H1 (cell line): Measurements from ENCODE around the gene MDC1. TPM values are rescaled to one million over a fixed set of nuclear protein-coding genes. Genes with fewer than 3 reads are reported as not detected.

Source experiments
- BCL11A ChIP-seq, 2 experiments: IDR thresholded peaks; one replicate each; pipeline ENCODE4 v1.6.1; 2011; ENCODE audit warnings: low read depth in 2 of 2, low read length in 2 of 2, mild to moderate bottlenecking in 2 of 2
- E2F6 ChIP-seq: IDR thresholded peaks from 2 replicates; pipeline ENCODE4 v1.6.1; 2012; ENCODE audit warnings: inconsistent platforms
- EP300 ChIP-seq, 2 experiments: IDR thresholded peaks; 1 replicate in 1 of 2; 2 replicates in 1 of 2; pipeline ENCODE4 v1.6.1; 2011 to 2012; ENCODE audit warnings: low read depth in 2 of 2, low read length in 2 of 2, mild to moderate bottlenecking in 2 of 2, borderline replicate concordance in 1 of 2, inconsistent platforms in 1 of 2, moderate library complexity in 1 of 2
- HDAC2 ChIP-seq, 2 experiments: fragments of 300-600 bp in 1 of 2; sonication (generic) in 1 of 2; IDR thresholded peaks; 2 replicates each; pipeline ENCODE4 v1.6.1; 2011 to 2012; ENCODE audit warnings: low read depth in 2 of 2, low read length in 2 of 2, mild to moderate bottlenecking in 2 of 2, moderate library complexity in 2 of 2, borderline replicate concordance in 1 of 2, inconsistent platforms in 1 of 2
- POLR2AphosphoS5 ChIP-seq: IDR thresholded peaks from 2 replicates; pipeline ENCODE4 v1.6.1; 2011; ENCODE audit warnings: low read depth, low read length
- TAF1 ChIP-seq: IDR thresholded peaks from 2 replicates; pipeline ENCODE4 v1.6.1; 2011; ENCODE audit warnings: mild to moderate bottlenecking, low read depth, low read length
- polyA plus RNA-seq, 7 experiments: library from polyadenylated mRNA; depleted of rRNA in 3 of 7; stranded (reverse) in 5 of 7; unstranded in 2 of 7; fragments of >200 nt in 5 of 7; fragments of 200-250 nt in 2 of 7; gene quantifications; 1 replicate in 5 of 7; 2 replicates in 1 of 7; 4 replicates in 1 of 7; pipeline versions ENCODE4 v1.2.1 to v1.2.3, GENCODE V29; 2011 to 2013; ENCODE audit warnings: missing spikeins in 2 of 7, mixed read lengths in 2 of 7
- total RNA-seq: library from RNA; stranded (reverse); fragmentation: NEBNext Ultra II Directional; extraction: Animal tissue kit (Norgen Biotek cat#: 25700); gene quantifications from 2 replicates; pipeline ENCODE4 v1.2.1, GENCODE V29; 2021

Gene MDC1
- total and polyA plus RNA-seq, 2 of the 8 experiments (the other 6 are each of a cell fraction or from before 2014, with no cell fraction given): 29.9 to 81.1 TPM

DNA sequence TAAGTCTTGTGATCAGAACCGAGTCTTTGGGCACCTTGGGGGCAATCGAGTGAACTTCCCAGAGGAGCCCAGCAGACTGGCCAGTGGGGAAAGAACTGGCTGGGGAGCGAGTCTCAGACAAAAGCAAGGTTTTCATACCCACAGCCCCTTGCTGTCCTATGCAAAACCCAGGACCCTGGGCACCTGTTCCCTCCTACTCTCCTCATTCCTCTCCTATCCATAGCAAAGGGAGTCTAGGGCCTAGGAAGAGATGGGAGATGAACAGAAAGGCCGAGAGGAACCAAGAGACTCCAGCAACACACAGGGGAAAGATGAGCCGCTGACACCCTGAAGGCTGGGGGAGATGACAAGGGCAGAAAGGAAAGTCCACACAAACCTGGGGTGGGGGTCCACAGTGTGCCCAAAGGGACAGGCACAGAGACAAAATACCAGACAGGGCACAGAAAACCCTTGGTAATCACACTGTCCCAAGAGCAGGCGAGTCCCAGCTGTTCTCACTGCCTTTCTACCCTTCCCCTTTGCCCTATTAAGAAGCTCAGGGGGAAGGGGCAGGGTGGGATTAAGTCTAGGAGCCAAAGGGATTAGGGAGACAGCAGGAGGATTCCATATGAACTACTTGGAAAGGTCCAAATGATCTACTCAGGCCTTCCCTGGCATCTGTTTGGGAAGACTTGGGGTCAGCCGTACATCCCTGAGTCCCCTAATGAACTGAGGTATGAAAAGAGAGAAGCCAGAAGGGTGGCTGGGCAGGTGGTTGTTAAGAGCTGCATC, 37.1 kb downstream of the MDC1 start (continued):
- no peak for TF ChIP-seq TAF1
- no peak for TF ChIP-seq BCL11A (IDR thresholded peaks at IDR 0.05; ENCODE audit: low read depth in 2 of 2, low read length in 2 of 2)
- no peak for TF ChIP-seq POLR2AphosphoS5
- no peak for TF ChIP-seq HDAC2 (IDR thresholded peaks at IDR 0.05; ENCODE audit: borderline replicate concordance in 1 of 2, low read depth in 2 of 2, low read length in 2 of 2)
- TF ChIP-seq E2F6: no peak
- TF ChIP-seq EP300 (IDR thresholded peaks at IDR 0.05; ENCODE audit: borderline replicate concordance in 1 of 2, low read depth in 2 of 2, low read length in 2 of 2): no peak
- TF ChIP-seq, all 59 proteins: peak for 0
